GM10248 (cell line): Measurements from ENCODE around the gene RSPH1.

Experiments used
- CTCF ChIA-PET: fragments of 300-600 bp; sonication (Branson Sonifier 250); formaldehyde crosslinking; extraction: SDS; loops from one replicate; lab custom pipeline; 2021; ENCODE audit warnings: antibody characterized with exemption; lab: Yijun Ruan, JAX
- POLR2A ChIA-PET: fragments of 350-650 bp; sonication (Branson Sonifier 250); formaldehyde crosslinking; extraction: SDS; loops from one replicate; lab custom pipeline; 2020; ENCODE audit warnings: antibody characterized with exemption; lab: Yijun Ruan, JAX
- DNase-seq: peaks from one replicate; pipeline ENCODE4 v3.0.0; 2012; ENCODE audit errors: extremely low spot score
- CTCF ChIP-seq: IDR thresholded peaks from 2 replicates; pipeline ENCODE4 v1.5.1; 2012; ENCODE audit warnings: mild to moderate bottlenecking, low read depth; ENCODE audit errors: extremely low read depth, missing control alignments, control extremely low read depth

Gene RSPH1

GRCh38 chr21:42434884-42435283 lies 61.1 kb downstream of the RSPH1 start:
- CTCF ChIA-PET: interaction anchor here (1.8 kb wide), 1 partner anchor 11 kb away, joined by 4 read pairs; no protein-coding TSS in a partner anchor
- TF ChIP-seq CTCF: no peak
- DNase-seq: no peak
- POLR2A ChIA-PET: no interaction called here

- ChIA-PET POLR2A (no interaction called here), CTCF (interaction anchor here (0.7 to 1.8 kb wide), 4 partner anchors 10 to 175 kb away, joined by 3 to 5 read pairs (median 4); no protein-coding TSS in a partner anchor)
- TF ChIP-seq CTCF: no peak
- no peak for DNase-seq
Observed at GRCh38 chr21:42433946-42434551, 62.0 kb downstream of the RSPH1 start.

- ChIA-PET CTCF (interaction anchor here (1.2 to 1.5 kb wide), 4 partner anchors 11 to 174 kb away, joined by 3 to 5 read pairs (median 4); no protein-coding TSS in a partner anchor), POLR2A (no interaction called here)
- no peak for TF ChIP-seq CTCF
- DNase-seq: no peak
Observed at GRCh38 chr21:42432695-42433094, 63.3 kb downstream of the RSPH1 start.

GRCh38 chr21:42431196-42431595 lies 64.8 kb downstream of the RSPH1 start:
- TF ChIP-seq CTCF: no peak
- no peak for DNase-seq
- CTCF ChIA-PET: interaction anchor here (1.4 to 1.7 kb wide), 3 partner anchors 8 to 121 kb away, joined by 3 to 5 read pairs (median 4); no protein-coding TSS in a partner anchor
- POLR2A ChIA-PET: no interaction called here

GRCh38 chr21:42430521-42430920 lies 65.5 kb downstream of the RSPH1 start:
- ChIA-PET POLR2A (no interaction called here), CTCF (interaction anchor here (1.4 to 1.7 kb wide), 3 partner anchors 9 to 121 kb away, joined by 3 to 5 read pairs (median 4); no protein-coding TSS in a partner anchor)
- DNase-seq: no peak
- no peak for TF ChIP-seq CTCF

- DNase-seq: no peak
- CTCF ChIA-PET: interaction anchor here (1.0 to 1.8 kb wide), 6 partner anchors 8 to 121 kb away, joined by 3 to 9 read pairs (median 4); partner anchors contain the start of gene UBASH3A
- POLR2A ChIA-PET: no interaction called here
- TF ChIP-seq CTCF: no peak
Observed at GRCh38 chr21:42429856-42430255, 66.2 kb downstream of the RSPH1 start.
